Esophagus muscularis mucosa (tissue), 4 donors: Measurements from ENCODE around the gene ZNF215. TPM values are rescaled to one million over a fixed set of nuclear protein-coding genes. Genes with fewer than 3 reads are reported as not detected.

Source experiments
- DNase-seq: peaks from one replicate; pipeline ENCODE4 v3.0.0-alpha.2; 2017; ENCODE audit errors: extremely low spot score
- H3K27ac ChIP-seq, 4 donors: fragments of 200-600 bp; sonication (generic); replicated peaks in 1 of 4; 1 replicate in 3 of 4; 2 replicates in 1 of 4; pipeline ENCODE4 v1.5.1; 2016 to 2019; ENCODE audit warnings: mild to moderate bottlenecking in 1 of 4
- H3K27me3 ChIP-seq, 4 donors: fragments of 200-600 bp; sonication (generic); one replicate each; pipeline versions ENCODE4 v1.5.1 to v1.6.0; 2016 to 2019
- H3K36me3 ChIP-seq, 4 donors: fragments of 200-600 bp; sonication (generic); one replicate each; pipeline ENCODE4 v1.5.1; 2016 to 2019
- H3K4me1 ChIP-seq, 4 donors: fragments of 200-600 bp; sonication (generic); one replicate each; pipeline ENCODE4 v1.5.1; 2016 to 2019
- H3K4me3 ChIP-seq, 4 donors: fragments of 200-600 bp; sonication (generic); 1 replicate in 2 of 4; 2 replicates in 2 of 4; pipeline ENCODE4 v1.5.1; 2016 to 2019; ENCODE audit warnings: mild to moderate bottlenecking in 4 of 4, moderate library complexity in 1 of 4
- H3K9me3 ChIP-seq, 4 donors: fragments of 200-600 bp; sonication (generic); 1 replicate in 3 of 4; 2 replicates in 1 of 4; pipeline ENCODE4 v1.5.1; 2016 to 2019
- CTCF ChIP-seq, 3 experiments: fragments of 200-600 bp in 2 of 3; fragments of 450-650 bp in 1 of 3; sonication (generic) in 2 of 3; IDR thresholded peaks; one replicate each; pipeline ENCODE4 v1.5.1; 2017 to 2019; ENCODE audit warnings: antibody characterized with exemption in 3 of 3, mild to moderate bottlenecking in 2 of 3, moderate library complexity in 1 of 3
- EP300 ChIP-seq: sonication (generic); formaldehyde crosslinking; IDR thresholded peaks from one replicate; pipeline ENCODE4 v1.6.1; 2017; ENCODE audit warnings: antibody characterized with exemption
- POLR2A ChIP-seq: fragments of 450-650 bp; IDR thresholded peaks from one replicate; pipeline ENCODE4 v1.6.1; 2017; ENCODE audit warnings: antibody characterized with exemption, moderate library complexity, mild to moderate bottlenecking, low read depth
- POLR2AphosphoS5 ChIP-seq, 2 donors: sonication (generic); formaldehyde crosslinking; IDR thresholded peaks; one replicate each; pipeline ENCODE4 v1.6.1; 2017; ENCODE audit warnings: antibody characterized with exemption in 2 of 2
- WGBS: methylation state at CpG from one replicate; pipeline ENCODE4 v1.1.5; 2018; 5-methylcytosine and 5-hydroxymethylcytosine counted together
- intact Hi-C: fragments of 100-400 bp; cut with DNase I; formaldehyde crosslinking; loops from one replicate; pipeline ENCODE4 v1.15.1; 2023
- total RNA-seq, 4 donors: library from RNA; depleted of rRNA; stranded (reverse); fragments of >200 nt; gene quantifications; one replicate each; pipeline versions ENCODE4 v1.1.0 to v1.2.1, GENCODE V29; 2016

The ZNF215 gene
- total RNA-seq, 4 donors from 2014 or later, result under 0.01 to 0.19 (median 0.17) TPM

GRCh38 chr11:6986487-6986886 lies 60.3 kb downstream of the ZNF215 start:
- intact Hi-C loops, result no loop called here
- WGBS, result 46% methylated on average over 1 of the region's 1 CpG
- Histone ChIP-seq H3K4me3 (no peak overlapping the region), H3K36me3 (no peaks in the 10 kb centered on the region), H3K27me3 (no peaks in the 10 kb centered on the region), H3K4me1 (no peaks in the 10 kb centered on the region), H3K9me3 (no peaks in the 10 kb centered on the region), H3K27ac (no peak overlapping the region)
- no peak for DNase-seq
- TF ChIP-seq EP300 (no peak), POLR2AphosphoS5 (IDR thresholded peaks at IDR 0.05) (no peak), CTCF (IDR thresholded peaks at IDR 0.05) (no peak), POLR2A (no peak)

GRCh38 chr11:6988506-6988905 lies 62.3 kb downstream of the ZNF215 start:
- Histone ChIP-seq H3K36me3 (no peaks in the 10 kb centered on the region), H3K4me1 (peaks cover 0 to 17% (median 10%) of the 10 kb centered on the region in 4 donors), H3K27me3 (no peaks in the 10 kb centered on the region), H3K9me3 (no peaks in the 10 kb centered on the region), H3K4me3 (no peak overlapping the region), H3K27ac (no peak overlapping the region)
- TF ChIP-seq EP300, result no peak
- no peak for TF ChIP-seq POLR2A
- TF ChIP-seq CTCF (IDR thresholded peaks at IDR 0.05), result no peak
- no peak for TF ChIP-seq POLR2AphosphoS5 (IDR thresholded peaks at IDR 0.05)
- no peak for DNase-seq
- intact Hi-C loops, result no loop called here

GRCh38 chr11:6991227-6991626 lies 65.0 kb downstream of the ZNF215 start:
- no peaks in the 10 kb centered on the region for H3K27me3 ChIP-seq
- DNase-seq, result no peak
- intact Hi-C loops, result no loop called here
- H3K36me3 ChIP-seq, result no peaks in the 10 kb centered on the region
- 72% methylated on average over 6 of the region's 6 CpGs for WGBS
- no peak overlapping the region for H3K4me3 ChIP-seq
- H3K4me1 ChIP-seq, result peaks cover 0 to 17% (median 10%) of the 10 kb centered on the region in 4 donors
- TF ChIP-seq CTCF (IDR thresholded peaks at IDR 0.05) (no peak), POLR2A (no peak), POLR2AphosphoS5 (IDR thresholded peaks at IDR 0.05) (no peak), EP300 (no peak)
- no peak overlapping the region for H3K27ac ChIP-seq
- H3K9me3 ChIP-seq, result no peaks in the 10 kb centered on the region

GRCh38 chr11:6992026-6992425 lies 65.8 kb downstream of the ZNF215 start:
- H3K4me3 ChIP-seq, result no peak overlapping the region
- 58% methylated on average over 2 of the region's 2 CpGs for WGBS
- intact Hi-C loops, result no loop called here
- H3K9me3 ChIP-seq, result no peaks in the 10 kb centered on the region
- H3K4me1 ChIP-seq, result peaks cover 0 to 17% (median 10%) of the 10 kb centered on the region in 4 donors
- H3K27me3 ChIP-seq, result no peaks in the 10 kb centered on the region
- TF ChIP-seq EP300 (no peak), POLR2AphosphoS5 (IDR thresholded peaks at IDR 0.05) (no peak), POLR2A (no peak), CTCF (IDR thresholded peaks at IDR 0.05) (no peak)
- H3K36me3 ChIP-seq, result no peaks in the 10 kb centered on the region
- no peak overlapping the region for H3K27ac ChIP-seq
- DNase-seq, result no peak
